OCI-LY7 (cell line): ENCODE results near the gene ZNF691. TPM values are rescaled to one million over a fixed set of nuclear protein-coding genes. Genes with fewer than 3 reads are reported as not detected.

Experiments
- BruUV-seq: library from RNA; stranded (reverse); fragments of 400-500 nt; replicated peaks from 2 replicates; lab custom pipeline; 2021; lab: Mats Ljungman, UMichigan
- CTCF ChIA-PET: fragments of 300-600 bp; sonication (Branson Sonifier 250); formaldehyde crosslinking; loops from one replicate; lab custom pipeline; 2022; ENCODE audit warnings: antibody characterized with exemption; ENCODE audit not compliant: unreplicated experiment; lab: Charles Lee
- POLR2A ChIA-PET: fragments of 300-600 bp; sonication (Branson Sonifier 250); formaldehyde crosslinking; loops from one replicate; lab custom pipeline; 2022; ENCODE audit warnings: antibody characterized with exemption; lab: Charles Lee
- DNase-seq: peaks from one replicate; pipeline ENCODE4 v3.0.0-alpha.2; 2015; ENCODE audit warnings: low spot score
- H2AFZ ChIP-seq: fragments of 200-600 bp; sonication (generic), shearing (Covaris generic); 2 replicates; pipeline ENCODE4 v1.6.1; 2014; ENCODE audit warnings: mild to moderate bottlenecking, antibody characterized with exemption, low read length, moderate library complexity
- H3K27ac ChIP-seq: fragments of 200-600 bp; sonication (generic); 2 replicates; pipeline ENCODE4 v1.5.1; 2014; ENCODE audit warnings: mixed run types, low read depth, mild to moderate bottlenecking, moderate library complexity, low read length, inconsistent platforms; ENCODE audit not compliant: poor library complexity, severe bottlenecking
- H3K36me3 ChIP-seq: fragments of 200-600 bp; sonication (generic); 2 replicates; pipeline ENCODE4 v1.6.1; 2014; ENCODE audit warnings: mild to moderate bottlenecking, antibody characterized with exemption, low read length, moderate library complexity, mixed read lengths; ENCODE audit not compliant: insufficient read depth
- H3K4me1 ChIP-seq: fragments of 200-600 bp; sonication (generic); 2 replicates; pipeline ENCODE4 v1.5.1; 2014; ENCODE audit warnings: mild to moderate bottlenecking, low read length; ENCODE audit not compliant: insufficient read depth, poor library complexity, severe bottlenecking
- H3K4me2 ChIP-seq: fragments of 200-600 bp; sonication (generic); 2 replicates; pipeline ENCODE4 v1.6.1; 2014; ENCODE audit warnings: mild to moderate bottlenecking, low read length
- H3K4me3 ChIP-seq: fragments of 200-600 bp; sonication (generic); 2 replicates; pipeline ENCODE4 v1.5.1; 2014; ENCODE audit warnings: mild to moderate bottlenecking, low read depth, low read length; ENCODE audit not compliant: poor library complexity, severe bottlenecking
- H3K79me2 ChIP-seq: fragments of 200-600 bp; sonication (generic); 2 replicates; pipeline ENCODE4 v1.6.1; 2016; ENCODE audit warnings: low read depth, mild to moderate bottlenecking, low read length, moderate library complexity, mixed read lengths; ENCODE audit not compliant: insufficient read depth
- H3K9me2 ChIP-seq: fragments of 200-600 bp; sonication (generic); 2 replicates; pipeline ENCODE4 v1.6.1; 2016; ENCODE audit warnings: mild to moderate bottlenecking, low read length, mixed read lengths; ENCODE audit not compliant: insufficient read depth
- H3K9me3 ChIP-seq: fragments of 200-600 bp; sonication (generic); 2 replicates; pipeline ENCODE4 v1.6.1; 2014; ENCODE audit warnings: mild to moderate bottlenecking, mixed run types, low read length, mixed read lengths
- H4K20me1 ChIP-seq: fragments of 200-600 bp; sonication (generic); 2 replicates; pipeline ENCODE4 v1.6.1; 2014; ENCODE audit warnings: mild to moderate bottlenecking, antibody characterized with exemption, low read length, moderate library complexity, mixed read lengths; ENCODE audit not compliant: insufficient read depth
- EZH2phosphoT487 ChIP-seq: fragments of 200-600 bp; sonication (generic); IDR thresholded peaks from 2 replicates; pipeline ENCODE4 v1.6.1; 2018; ENCODE audit warnings: low read depth, borderline replicate concordance, mild to moderate bottlenecking, mixed run types, antibody characterized with exemption, low read length, moderate library complexity, mixed read lengths
- intact Hi-C: fragments of 100-400 bp; cut with micrococcal nuclease; formaldehyde crosslinking; loops from one replicate; pipeline ENCODE4 v1.10.0; 2022; ENCODE audit not compliant: unreplicated experiment
- total RNA-seq, 2 experiments: library from RNA; depleted of rRNA in 1 of 2; stranded (reverse); fragments of >200 nt in 1 of 2; shearing (Covaris generic) in 1 of 2; gene quantifications; 2 replicates each; pipeline ENCODE4 v1.2.3, GENCODE V29; 2014 to 2022
- TF ChIP-seq, protein P1 (sequence below): fragments of 200-600 bp; sonication (generic); conservative IDR thresholded peaks from 2 replicates; pipeline ENCODE4 v1.5.1; 2014; ENCODE audit warnings: mild to moderate bottlenecking, antibody characterized with exemption, low read length, moderate library complexity, mixed read lengths

The ZNF691 gene
- total RNA-seq, 2 experiments from 2014 or later = 17.8 to 21.1 TPM

DNA sequence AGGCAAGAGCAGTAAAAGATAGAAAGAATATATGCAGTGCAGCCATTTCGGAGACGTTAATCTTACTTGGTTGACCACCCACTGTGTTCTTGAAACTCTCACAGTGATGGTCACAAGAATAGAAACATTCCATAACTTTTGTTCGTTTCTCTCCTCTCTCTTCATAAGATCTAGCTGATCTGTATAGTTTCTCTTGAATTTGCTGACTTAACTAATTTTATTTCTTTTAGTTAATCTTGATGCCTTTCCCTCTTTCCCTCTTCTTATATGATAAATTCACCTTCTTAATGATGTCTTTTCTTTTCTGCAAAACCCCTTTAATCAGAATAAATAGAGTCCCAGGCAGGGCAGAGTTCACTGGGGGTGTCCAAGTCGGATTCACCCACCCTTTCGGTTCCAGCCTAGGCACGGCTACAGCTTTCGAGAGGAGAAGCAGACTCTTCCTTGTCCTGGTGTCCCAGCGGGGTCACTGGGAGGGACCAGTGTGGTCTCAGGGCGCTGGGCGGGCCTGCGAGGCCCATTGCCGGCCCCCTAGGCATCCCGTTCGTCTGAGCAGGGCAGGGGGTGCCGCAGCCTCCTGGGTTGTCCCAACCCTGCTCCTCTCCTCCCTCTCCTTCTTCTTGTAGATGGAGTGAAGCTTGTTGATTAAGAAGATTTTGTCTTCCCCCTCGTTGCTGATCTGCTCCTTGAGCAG lies 39.8 kb downstream of the ZNF691 start:
- Histone ChIP-seq H3K27ac (no peak overlapping the region), H4K20me1 (no peaks in the 10 kb centered on the region), H3K9me2 (no peaks in the 10 kb centered on the region), H3K4me3 (no peak overlapping the region), H3K4me2 (no peak overlapping the region), H3K9me3 (no peaks in the 10 kb centered on the region), H3K79me2 (no peaks in the 10 kb centered on the region), H3K4me1 (no peaks in the 10 kb centered on the region), H3K36me3 (no peaks in the 10 kb centered on the region), H2AFZ (no peak overlapping the region)
- intact Hi-C loops = no loop called here
- ChIA-PET POLR2A (no interaction called here), CTCF (no interaction called here)
- no TSS peak for BruUV-seq
- TF ChIP-seq, protein P1, sequence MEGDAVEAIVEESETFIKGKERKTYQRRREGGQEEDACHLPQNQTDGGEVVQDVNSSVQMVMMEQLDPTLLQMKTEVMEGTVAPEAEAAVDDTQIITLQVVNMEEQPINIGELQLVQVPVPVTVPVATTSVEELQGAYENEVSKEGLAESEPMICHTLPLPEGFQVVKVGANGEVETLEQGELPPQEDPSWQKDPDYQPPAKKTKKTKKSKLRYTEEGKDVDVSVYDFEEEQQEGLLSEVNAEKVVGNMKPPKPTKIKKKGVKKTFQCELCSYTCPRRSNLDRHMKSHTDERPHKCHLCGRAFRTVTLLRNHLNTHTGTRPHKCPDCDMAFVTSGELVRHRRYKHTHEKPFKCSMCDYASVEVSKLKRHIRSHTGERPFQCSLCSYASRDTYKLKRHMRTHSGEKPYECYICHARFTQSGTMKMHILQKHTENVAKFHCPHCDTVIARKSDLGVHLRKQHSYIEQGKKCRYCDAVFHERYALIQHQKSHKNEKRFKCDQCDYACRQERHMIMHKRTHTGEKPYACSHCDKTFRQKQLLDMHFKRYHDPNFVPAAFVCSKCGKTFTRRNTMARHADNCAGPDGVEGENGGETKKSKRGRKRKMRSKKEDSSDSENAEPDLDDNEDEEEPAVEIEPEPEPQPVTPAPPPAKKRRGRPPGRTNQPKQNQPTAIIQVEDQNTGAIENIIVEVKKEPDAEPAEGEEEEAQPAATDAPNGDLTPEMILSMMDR = no peak
- no peak for TF ChIP-seq EZH2phosphoT487
- DNase-seq = no peak

DNA sequence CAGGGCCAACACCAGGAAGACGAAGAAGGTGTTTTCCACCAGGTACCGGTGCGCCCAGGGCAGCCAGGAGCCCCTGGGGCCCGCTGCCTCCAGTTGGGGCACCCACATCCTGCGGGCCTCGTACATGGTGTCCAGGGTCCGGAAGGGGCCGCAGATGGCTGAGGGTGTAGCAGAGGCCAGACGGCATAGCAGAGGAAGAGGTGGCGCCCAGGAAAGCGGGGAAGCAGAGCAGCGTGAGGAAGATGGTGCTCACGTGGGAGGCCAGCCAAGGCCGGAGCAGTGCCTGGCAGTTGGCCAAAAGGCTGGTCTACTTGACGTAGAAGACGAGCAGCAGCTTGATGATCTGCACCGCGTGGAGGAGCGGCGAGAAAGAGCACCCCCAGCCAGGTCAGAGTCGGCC lies 40.4 kb downstream of the ZNF691 start:
- no peak for DNase-seq
- no TSS peak for BruUV-seq
- Histone ChIP-seq H3K4me2 (no peak overlapping the region), H4K20me1 (no peaks in the 10 kb centered on the region), H3K79me2 (no peaks in the 10 kb centered on the region), H3K27ac (no peak overlapping the region), H3K4me1 (no peaks in the 10 kb centered on the region), H2AFZ (no peak overlapping the region), H3K9me3 (no peaks in the 10 kb centered on the region), H3K4me3 (no peak overlapping the region), H3K36me3 (no peaks in the 10 kb centered on the region), H3K9me2 (no peaks in the 10 kb centered on the region)
- ChIA-PET POLR2A (no interaction called here), CTCF (no interaction called here)
- TF ChIP-seq, protein P1 = no peak
- TF ChIP-seq EZH2phosphoT487 = no peak
- intact Hi-C loops = no loop called here

DNA sequence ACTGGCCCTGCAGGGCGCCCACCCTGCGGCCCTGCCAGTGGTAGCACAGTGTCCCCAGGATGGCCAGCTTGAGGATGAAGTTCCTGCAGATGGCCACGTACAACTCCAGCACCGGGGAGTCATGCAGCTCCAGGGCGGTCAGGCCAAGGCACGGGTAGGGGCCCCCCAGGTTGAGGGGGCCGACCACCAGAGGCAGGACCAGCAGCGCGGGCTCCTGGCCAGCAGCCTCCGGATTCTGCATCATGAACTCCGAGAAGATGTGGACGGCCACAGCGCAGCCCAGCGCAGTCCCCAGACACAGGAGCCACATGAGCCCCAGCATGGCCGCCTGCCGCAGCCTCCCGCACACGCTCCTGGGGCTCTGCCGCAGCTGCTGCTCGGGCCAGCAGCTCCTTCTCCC lies 41.0 kb downstream of the ZNF691 start:
- no peaks in the 10 kb centered on the region for H3K79me2 ChIP-seq
- no peak for DNase-seq
- intact Hi-C loops = no loop called here
- H3K27ac ChIP-seq = no peak overlapping the region
- H3K9me2 ChIP-seq = no peaks in the 10 kb centered on the region
- H4K20me1 ChIP-seq = no peaks in the 10 kb centered on the region
- no peaks in the 10 kb centered on the region for H3K4me1 ChIP-seq
- POLR2A ChIA-PET = no interaction called here
- CTCF ChIA-PET = no interaction called here
- no TSS peak for BruUV-seq
- no peak overlapping the region for H2AFZ ChIP-seq
- H3K4me2 ChIP-seq = no peak overlapping the region
- H3K9me3 ChIP-seq = no peaks in the 10 kb centered on the region
- no peak for TF ChIP-seq EZH2phosphoT487
- TF ChIP-seq, protein P1 = no peak
- no peaks in the 10 kb centered on the region for H3K36me3 ChIP-seq
- H3K4me3 ChIP-seq = no peak overlapping the region
